Smooth muscle cell of trachea (primary cell): ENCODE measurements around the gene NOL8. TPM values are rescaled to one million over a fixed set of nuclear protein-coding genes. Genes with fewer than 3 reads are reported as not detected.

Experiments
- total RNA-seq: library from RNA; depleted of rRNA; stranded (reverse); fragments of >200 nt; gene quantifications from 2 replicates; pipeline ENCODE4 v1.2.1, GENCODE V29; 2014

The NOL8 gene
- 24.3 and 32.7 TPM in 2 replicates for total RNA-seq

GRCh38 chr9:92325269-92325990 is at the start of gene NOL8, which contains the start of gene CENPP:
Gene NOL8 (minus strand): TSS chr9:92325350. CDS start chr9:92324161, 1,189 bp downstream.
Gene CENPP (plus strand): TSS chr9:92325953.

GRCh38 chr9:92293452-92294296 is 31.5 kb downstream of the NOL8 start, which contains the start of gene IARS1:
Gene IARS1 (minus strand): TSS chr9:92293697. CDS start chr9:92289419, 4,278 bp downstream.

Other genes with a start within 250 kb of the NOL8 start
- gene SPTLC1, start 209.9 kb downstream of the NOL8 start, total RNA-seq = 117 and 147 TPM in 2 replicates
- 257 and 319 TPM in 2 replicates for gene IARS1, start 31.7 kb downstream of the NOL8 start, total RNA-seq
- 1.7 and 15.1 TPM in 2 replicates for gene CENPP, start 603 bp upstream of the NOL8 start, total RNA-seq
- gene OGN, start 79.2 kb upstream of the NOL8 start, total RNA-seq = 17.5 and 19.6 TPM in 2 replicates
- gene OMD, start 99.1 kb upstream of the NOL8 start, total RNA-seq = 0.33 and 0.73 TPM in 2 replicates
- gene ASPN, start 157.2 kb upstream of the NOL8 start, total RNA-seq = 7.1 and 15.2 TPM in 2 replicates
- gene ECM2, start 210.6 kb upstream of the NOL8 start, total RNA-seq = 5.7 and 6.1 TPM in 2 replicates